CMK (cell line): ENCODE measurements around the gene TENM4.
"Not testable (repeated sequence)": the region's sequence is repeated elsewhere in the genome, so short reads cannot be mapped to it uniquely, and the experiment has no call there.

Experiments used
- DNase-seq: peaks from one replicate; pipeline ENCODE4 v3.0.0-alpha.2; 2010; ENCODE audit warnings: low read depth

Gene TENM4

DNA sequence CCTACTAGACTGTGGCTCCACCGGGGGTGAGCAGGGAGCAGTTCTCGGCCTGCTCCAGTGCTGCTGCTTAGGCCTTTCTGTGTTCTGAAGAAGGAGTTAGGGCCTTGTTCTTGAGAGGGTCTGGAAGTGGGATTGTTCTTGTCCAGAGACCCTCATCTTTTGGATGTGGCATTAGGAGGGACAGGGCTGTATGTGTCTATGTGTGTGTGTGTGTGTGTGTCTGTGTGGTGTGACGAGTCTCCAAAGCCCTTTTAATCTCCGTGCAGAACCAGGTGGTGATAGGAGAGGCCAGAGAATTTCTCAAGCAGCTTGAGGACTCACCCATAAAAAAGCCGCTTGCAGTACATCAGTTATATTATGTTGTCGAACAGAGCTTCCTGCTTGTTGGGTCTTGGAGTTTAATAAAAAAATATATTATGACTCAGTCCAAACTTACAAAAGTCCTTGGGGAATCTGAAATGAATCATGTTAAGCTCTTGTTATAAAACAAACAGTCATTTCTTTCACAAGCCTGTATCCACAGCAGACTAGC, 196.5 kb downstream of the TENM4 start:
- no peak for DNase-seq

DNA sequence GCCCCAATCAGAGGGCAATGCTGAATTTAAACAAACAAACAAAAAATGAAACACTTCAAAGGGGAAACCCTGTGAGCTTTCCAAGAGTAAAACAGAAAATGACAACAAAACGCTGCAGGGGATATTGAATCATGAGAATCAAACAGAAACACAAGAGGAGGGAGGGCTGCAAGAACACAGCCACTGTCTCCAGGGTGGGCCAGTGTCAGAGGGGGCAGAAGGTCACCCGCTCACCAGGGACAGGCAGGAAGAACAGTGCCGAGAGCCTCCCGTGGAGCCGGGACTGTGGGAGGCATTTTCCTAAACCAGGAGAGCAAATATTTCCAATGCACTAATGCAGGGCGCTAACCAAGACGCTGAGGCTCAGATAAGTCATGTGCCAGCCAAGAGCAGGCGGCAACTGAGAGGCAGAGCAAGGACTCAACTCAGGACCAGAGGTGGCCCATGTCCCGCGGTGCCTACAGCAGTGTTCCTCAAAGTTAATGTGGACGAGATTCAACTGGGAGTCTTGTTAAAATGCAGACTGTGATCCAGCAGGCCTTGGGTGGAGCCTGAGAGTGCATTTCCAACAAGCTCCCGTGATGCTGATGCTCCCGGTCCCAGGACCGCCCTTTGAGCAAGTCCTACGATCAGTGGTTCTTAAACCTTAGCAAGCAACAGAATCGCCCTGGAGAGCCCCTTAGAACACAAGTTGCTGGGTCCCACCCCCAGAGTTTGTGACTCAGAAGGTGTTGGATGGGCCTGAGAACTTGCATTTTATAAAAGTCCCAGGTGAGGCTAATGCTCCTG, 197.2 kb downstream of the TENM4 start:
- no peak for DNase-seq

DNA sequence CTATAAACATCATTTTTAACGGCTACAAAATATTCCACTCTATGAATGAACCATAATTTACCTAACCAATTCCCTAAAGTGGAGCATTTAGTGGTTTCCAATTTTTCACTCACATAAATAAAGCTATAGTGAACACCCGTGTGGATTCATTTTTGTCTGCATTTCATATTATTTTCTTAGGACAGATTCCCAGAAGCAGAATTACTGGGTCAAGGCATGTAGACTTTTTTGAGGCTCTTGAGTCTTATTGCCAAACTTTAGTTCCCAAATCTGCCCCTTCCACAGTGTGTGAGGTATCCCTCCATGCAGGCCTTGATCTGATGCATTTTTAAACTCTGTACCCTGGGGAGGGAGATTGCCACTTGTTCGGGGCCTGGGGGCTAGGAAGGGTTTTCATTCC, 198.2 kb downstream of the TENM4 start:
- DNase-seq, result no peak

DNA sequence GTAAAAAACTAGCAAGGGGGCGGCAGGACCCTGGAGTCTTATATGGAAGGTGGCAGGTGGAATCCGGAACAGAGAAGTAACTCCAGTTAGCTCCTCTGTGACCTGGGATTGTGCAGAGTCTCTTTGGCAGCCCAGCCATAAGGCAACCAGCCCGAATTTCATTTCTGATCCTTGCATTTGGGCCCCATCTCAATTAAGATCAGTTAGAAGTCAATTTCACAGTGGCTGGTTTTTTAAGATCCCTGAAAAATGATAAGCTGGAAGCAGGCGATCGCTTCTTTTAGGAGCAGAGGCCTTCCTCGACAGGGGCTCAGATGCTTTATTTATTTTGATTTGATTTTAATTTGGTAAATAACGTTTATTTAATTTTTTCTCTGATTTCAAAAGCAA, 199.0 kb downstream of the TENM4 start:
- no peak for DNase-seq

DNA sequence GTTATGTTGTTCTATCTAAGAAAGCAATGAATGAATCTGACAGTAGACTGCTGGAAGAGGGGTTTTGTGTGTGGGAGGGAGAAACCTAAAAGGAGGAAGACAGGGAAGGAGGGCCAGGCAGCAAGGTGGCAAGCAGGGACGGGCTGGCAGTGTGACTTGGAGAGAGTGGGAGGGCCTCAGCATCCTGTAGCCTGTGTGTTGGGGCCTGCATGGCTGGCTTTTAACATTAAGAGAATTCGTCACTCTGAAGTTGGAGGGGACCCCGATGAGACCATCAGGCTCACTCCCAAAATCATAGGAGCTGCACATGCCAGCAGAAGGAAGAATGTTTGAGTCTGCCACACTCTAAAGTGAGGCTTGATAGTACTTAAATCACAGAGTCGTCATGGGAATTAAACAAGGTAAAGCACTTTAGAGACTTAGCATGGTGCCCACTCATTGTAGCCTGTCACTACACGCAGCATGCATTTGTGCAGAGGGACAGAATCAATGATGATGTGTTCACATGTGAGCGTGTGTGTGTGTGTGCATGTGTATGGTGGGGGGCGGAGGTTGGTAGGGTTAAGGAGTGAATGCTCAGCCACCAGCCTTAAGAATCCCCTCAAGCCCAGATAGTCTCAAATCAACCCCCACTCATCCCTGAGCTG, 199.5 kb downstream of the TENM4 start:
- DNase-seq, result no peak

DNA sequence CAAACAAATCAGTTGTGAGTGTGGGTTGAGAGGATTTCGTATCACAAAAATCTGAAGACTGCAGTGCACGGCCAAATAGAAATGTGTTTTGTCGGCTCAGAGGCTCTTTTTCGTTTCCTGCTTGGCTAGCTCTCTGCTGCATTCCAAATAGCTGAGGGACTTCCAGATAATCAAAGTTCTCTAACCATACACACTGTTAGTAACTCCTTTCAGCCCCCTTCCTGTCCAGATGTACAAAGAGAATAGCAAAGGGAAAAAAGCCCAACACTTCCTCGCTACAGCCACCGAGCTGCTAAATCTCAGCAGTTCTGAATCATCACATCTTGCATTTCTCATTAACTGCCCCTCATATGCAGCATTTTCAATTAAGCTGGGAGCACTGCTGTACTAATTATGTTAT, 203.1 kb downstream of the TENM4 start:
- no peak for DNase-seq

DNA sequence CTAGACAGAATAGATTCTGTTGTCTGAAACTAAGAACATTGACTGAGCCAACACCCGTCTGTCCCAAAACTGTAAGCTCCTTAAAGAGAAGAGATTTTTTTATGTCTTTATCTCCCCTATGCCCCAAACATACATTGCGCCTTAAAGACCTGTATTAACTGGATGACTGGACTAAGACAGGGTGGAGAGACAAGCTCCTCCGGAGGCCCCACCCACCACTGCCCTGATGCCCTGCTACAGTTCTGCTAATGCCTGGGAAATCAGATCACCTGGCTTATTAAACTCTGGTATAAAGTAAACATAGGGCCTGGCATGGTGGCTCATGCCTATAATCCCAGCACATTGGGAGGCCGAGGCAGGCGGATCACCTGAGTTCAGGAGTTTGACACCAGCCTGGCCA, 203.7 kb downstream of the TENM4 start:
- DNase-seq, result no peak

DNA sequence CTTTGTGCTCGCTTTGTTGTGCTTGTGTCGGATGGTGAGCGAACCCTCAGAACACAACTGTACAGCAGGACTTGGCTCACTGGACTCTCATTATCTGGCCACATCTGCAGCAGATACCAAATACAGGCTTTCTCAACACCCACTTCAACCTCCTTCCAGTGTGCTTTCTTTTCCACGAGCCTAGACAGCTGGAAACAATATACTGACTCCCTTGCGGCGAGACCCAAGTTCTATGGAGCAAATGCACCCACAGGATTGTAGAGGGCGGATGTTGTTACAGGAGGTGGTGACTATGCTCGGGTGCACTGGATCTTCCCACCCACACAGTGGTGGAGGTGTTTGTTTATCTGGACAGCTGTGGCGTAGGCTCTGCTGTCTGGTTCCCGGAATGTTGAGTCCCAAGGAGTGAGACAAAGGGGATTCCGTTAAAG, 204.3 kb downstream of the TENM4 start:
- no peak for DNase-seq

DNA sequence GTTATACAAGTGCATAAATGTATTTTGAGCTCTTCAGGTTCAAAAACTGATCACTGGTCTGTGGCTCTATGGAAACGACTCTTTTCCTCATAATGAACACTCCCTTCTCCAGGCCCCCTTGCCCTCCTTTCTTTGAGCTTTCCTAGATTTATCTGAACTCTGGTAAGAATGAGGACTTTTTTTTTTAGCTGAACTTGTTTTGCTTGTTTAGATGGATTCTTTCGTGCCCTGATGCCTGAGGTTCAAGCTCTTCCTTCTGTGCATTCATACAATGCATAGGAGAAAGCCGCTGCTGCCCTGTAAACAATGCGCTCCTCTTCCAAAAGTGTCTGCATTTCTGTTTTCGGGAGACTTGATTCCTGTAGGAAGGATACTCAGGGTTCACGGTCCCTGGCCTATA, 205.1 kb downstream of the TENM4 start:
- DNase-seq, result no peak

DNA sequence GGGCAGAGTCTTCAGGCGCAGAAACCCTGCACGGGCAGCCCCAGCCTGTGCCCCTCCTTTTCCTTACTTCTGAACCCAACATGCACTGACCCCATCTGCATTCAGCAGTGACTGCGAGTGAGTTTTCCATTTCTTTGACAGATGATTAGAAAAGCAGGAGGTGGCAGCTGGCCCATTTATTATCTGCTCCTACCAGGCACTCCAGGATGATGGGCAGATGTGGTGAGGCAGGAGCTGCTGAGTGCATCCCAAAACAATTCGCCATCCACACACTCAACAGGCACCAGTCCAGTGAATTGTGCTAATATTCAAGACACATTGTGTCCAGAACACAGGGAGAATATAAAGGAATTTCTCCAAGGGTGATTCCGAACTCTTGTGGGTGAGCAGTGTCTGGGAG, 208.5 kb downstream of the TENM4 start:
- DNase-seq, result no peak

DNA sequence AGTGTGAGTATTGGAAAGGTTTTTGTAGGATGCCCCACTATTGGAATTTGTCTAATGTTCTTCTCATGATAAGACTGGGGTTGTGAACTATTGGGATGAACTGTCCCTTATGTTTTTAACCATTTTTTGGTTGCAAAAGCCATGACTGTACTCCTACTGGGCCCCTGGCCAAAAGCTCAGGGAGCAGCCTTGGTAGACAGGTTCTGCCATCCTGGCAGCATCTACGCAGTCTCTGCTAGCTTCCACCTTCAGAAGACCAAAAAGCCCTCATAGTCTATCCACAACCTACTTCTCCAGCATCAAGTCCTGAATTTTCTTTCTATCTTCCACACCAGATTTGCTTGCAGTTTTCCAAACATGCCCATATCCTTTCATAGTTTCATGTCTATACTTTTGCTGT, 211.8 kb downstream of the TENM4 start:
- DNase-seq, result no peak

DNA sequence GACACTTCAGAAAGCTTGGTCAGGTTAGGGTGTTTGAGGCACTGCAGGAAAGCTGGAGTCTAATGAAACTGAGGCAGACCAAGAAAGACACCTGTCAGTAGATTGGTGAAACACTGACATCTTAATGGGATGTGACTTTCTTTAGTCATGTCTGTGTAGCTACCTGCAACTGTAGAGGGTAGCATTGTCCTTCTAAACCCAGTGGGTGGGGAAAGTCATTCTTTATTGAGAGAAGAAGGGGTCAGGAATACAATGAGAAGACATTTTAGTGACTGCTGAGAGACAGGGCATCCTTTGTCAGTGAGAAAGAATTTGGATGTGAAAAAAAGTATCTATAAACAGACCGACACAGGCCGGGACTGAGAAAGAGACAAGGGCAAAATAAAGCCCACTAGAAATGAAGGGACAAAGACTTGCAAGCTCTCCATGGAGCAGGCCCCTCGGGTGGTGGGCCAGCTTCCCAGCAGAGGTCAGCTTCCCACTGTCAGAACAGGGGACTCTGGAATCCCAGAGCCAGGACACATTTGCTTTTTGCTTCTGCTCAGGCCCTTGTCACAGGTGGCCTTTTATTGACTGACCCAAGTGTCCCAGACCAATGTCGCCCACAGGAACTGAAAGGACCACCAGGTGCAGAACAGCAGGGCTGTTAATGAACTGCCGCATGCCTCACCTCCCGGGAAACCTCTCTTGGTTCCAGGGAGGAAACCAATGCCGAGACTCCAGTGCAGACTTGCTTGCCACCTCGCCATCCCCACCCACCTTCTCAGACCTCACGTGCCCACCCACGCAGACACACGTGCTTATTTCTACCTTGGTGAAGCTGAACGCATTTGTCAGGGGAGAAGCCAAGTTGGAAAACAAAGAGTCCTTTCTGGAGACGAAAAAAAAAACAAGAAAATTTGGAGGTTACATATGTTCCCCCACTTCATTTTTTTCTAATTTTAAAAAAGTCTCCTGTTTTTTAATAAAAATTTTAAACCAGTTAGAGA, 212.8 kb downstream of the TENM4 start:
- no peak for DNase-seq

DNA sequence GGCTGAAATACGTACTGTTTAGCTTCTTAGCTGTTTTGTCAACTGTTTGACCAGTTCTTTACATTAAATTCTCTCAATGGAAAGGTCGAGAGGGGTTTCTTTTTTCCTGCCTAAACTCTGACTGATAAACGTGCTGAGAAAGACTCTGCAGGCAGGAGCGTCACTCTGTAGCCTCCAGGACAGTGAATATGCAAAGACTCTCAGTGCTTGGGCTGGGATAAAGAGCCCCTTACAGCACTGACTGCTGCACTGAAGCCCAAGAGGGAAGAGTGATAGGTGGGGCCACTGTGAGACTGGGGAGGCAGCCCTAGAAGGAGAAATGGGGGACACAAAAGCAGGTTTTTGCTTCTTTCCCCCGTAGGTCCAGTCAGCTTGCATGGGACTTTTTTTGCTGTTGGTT, 213.5 kb downstream of the TENM4 start:
- DNase-seq, result no peak

DNA sequence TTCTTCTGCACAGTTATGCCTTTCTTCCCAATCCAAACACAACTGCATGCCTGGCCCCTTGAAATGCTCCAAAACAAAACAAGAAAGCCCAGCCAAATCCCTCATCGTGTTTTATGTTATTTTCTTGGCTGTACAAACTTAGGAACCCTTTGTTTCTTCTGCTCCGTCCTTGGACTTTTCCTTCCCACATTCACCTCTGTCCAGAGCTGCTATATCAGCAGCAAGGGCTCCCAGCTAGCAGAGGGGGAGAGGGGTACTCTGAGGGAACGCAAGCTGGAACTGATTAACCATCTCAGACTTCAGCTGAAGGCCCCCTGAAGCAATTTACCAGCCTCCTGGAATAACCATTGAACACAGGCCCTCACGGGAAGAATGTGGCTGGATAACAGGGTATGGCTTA, 214.7 kb downstream of the TENM4 start:
- DNase-seq, result no peak

DNA sequence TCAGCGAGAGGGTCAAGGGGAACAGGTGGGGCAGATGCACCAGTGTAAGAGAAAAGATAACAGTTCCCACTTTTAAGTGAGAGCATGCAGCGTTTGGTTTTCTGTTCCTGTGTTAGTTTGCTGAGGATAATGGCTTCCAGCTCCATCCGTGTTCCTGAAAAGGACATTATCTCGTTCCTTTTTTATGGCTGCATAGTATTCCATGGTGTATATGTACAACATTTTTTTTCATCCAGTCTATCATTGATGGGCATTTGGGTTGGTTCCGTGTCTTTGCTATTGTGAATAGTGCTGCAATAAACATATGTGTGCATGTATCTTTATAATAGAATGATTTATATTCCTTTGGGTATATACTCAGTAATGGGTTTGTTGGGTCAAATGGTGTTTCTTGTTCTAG, 218.7 kb downstream of the TENM4 start:
- not testable (repeated sequence) for DNase-seq

DNA sequence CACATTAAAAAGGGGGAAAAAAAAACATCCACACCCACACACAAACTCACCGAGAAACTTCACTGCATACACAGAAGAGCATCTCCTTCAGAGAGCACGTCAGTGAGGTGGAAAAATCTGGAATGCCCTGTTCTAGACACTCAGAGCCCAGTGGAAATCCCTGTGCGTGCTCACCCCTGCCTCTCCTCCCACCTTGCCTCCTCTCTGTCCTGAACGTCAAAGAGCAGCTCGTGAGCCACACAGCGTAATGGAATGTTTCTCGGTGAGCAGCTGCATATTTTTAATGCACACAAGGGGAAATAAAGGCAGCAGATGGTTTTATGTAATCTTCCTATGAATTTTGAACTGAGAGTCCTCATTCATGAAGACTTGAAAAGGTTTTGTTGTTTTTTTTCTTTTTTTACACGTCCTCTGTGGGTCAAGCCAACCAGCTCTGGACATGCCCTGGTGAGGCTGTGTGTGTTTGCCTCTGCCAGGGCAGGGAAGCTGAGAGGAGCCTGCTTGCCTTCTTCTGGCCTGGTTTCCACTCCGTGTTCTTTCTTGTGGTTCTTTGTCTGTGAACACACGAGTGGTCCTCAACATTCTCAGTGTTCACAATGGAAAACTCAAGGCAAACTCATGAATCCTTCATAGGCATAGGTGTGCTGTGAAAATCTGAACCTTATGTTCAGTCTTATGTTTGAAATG, 219.2 kb downstream of the TENM4 start:
- no peak for DNase-seq

DNA sequence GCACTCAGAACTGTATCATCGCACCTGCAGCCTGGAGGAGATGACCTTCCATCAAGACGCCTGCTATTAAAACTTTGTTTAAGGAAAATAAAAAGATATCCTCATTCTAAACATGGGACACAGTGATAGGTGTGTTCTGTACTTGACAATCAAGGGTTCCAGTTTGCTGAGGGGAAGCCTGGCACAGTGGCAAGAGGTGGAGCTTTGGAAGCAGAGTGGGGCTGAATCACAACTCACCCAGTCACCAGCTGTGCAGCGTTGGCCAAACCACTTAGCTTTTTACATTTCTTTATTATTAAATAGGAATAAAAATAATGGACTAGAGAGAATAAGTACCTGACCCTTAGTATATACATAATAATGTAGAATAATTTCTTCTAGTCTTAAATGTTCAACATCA, 220.7 kb downstream of the TENM4 start:
- DNase-seq, result no peak

DNA sequence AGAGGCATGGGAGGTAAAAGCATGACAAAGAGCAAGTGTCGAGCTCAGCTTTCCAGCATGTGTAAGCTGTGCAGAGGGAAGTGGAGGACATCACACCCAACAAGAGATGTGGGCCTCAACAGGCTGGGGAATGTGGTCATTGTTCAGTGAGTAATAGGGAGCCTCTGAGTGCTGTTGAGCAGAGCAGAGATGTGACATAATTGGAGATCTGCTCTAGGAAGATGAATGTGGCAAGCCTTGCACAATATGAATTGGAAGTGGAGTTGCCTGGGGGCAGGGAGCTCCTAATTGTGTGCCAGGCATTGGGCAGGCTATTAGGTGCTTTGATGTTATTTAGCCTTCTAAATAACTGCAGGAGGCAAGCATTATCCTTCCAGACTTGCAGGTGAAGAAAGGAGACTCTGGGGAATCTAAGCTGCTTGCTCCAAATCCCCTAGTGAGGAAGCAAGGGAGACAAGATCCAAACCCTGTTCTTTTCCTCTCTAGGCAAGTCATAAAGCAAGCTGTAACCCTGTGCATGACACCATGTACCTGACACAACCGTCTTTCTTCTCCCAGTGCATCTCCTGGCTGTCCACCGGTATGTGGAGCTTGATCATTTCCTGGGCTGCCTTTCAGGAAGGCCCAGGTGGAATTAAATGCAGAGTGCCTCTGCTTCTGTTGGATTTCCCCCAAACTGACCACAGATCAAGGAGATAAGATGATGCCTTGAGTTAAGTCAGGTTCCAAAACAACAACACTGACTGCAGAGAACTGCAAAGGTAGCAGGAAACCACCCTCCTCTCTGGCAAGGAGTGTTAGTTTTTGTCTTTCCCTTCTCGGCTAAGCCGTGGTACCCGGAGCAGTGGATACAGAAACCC, 221.4 kb downstream of the TENM4 start:
- DNase-seq, result no peak

DNA sequence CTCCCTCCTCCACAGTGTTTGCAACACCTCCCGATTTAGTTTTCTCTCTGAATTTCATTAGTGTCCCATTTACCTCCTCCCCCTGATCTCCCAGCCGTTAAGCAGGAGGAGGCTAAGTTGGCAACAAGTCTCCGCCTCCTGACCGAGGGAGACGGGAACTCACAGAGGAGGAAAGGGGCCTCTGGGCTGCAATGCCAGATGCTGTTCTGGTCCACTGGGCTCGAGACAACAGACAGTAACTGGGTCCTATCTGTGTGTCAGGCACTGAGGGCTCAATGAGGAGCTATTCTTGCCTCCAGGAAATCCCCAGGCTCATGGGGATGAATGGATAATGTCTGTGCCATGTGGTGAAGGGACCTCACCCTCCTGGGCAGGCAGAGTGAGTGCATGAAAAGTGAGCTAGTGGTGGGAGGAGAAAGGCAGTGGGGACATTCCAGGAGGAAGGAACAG, 228.1 kb downstream of the TENM4 start:
- no peak for DNase-seq

DNA sequence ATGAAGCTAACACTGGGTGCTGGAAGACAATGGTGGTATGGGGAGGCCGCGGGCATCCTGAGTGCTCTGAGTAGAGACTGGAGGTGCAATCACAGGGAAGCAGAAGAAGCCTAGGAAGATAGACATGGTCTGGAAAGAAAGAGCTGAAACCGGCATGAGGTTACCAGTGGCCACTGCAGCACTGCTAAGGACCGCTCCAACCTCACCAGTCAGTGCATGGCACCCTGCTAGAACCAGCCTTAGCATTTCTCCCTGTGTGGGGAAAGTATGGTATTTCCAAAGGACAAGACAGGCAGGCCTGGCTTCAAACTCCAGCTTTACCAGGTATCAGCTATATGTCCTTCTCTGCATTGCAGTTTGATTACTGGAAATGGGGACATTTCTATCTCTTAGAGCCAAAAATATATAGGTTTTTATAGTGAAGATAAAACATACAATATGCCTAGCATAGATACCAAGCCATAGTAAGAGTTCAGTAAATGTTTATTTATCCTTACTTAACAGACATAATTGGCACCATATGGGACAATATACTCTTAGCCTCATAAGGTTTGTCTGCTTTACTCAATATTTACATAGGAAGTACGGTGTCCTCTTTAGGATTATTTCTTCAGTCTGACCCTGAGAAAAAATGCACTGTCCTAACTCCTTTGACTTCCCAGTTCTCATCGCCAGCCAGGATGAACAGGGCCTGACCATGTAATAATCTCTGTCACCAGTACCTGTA, 231.1 kb downstream of the TENM4 start:
- no peak for DNase-seq
